GM23338 (cell line): ENCODE data around the gene TPT1. TPM values are rescaled to one million over a fixed set of nuclear protein-coding genes. Genes with fewer than 3 reads are reported as not detected.

Source experiments
- ATAC-seq: fragments of 200-7000 bp; cut with Tn5 transposase; 3 replicates; pipeline ENCODE4 v1.9.1; 2020
- DNase-seq: peaks from one replicate; pipeline ENCODE4 v3.0.0-alpha.2; 2015; ENCODE audit warnings: low spot score
- H2AFZ ChIP-seq: fragments of 200-600 bp; sonication (generic); 2 replicates; pipeline ENCODE4 v1.8.0; 2016; ENCODE audit warnings: antibody characterized with exemption, mild to moderate bottlenecking, moderate library complexity
- H3F3A ChIP-seq: fragments of 200-600 bp; sonication (generic); replicated peaks from 2 replicates; pipeline ENCODE4 v1.8.0; 2017; ENCODE audit warnings: antibody characterized with exemption, mixed run types, low read depth
- H3K27ac ChIP-seq: fragments of 200-600 bp; sonication (generic); 2 replicates; pipeline ENCODE4 v1.6.1; 2016; ENCODE audit warnings: low read depth
- H3K27me3 ChIP-seq: fragments of 200-600 bp; sonication (generic); 2 replicates; pipeline ENCODE4 v1.8.0; 2016; ENCODE audit warnings: mild to moderate bottlenecking, mixed run types, moderate library complexity; ENCODE audit not compliant: insufficient read depth
- H3K36me3 ChIP-seq: fragments of 200-600 bp; sonication (generic); 2 replicates; pipeline ENCODE4 v1.8.0; 2016; ENCODE audit warnings: mild to moderate bottlenecking; ENCODE audit not compliant: insufficient read depth
- H3K4me1 ChIP-seq: fragments of 200-600 bp; sonication (generic); 2 replicates; pipeline ENCODE4 v1.8.0; 2016; ENCODE audit warnings: mild to moderate bottlenecking, moderate library complexity; ENCODE audit not compliant: insufficient read depth
- H3K4me2 ChIP-seq: fragments of 200-600 bp; sonication (generic); 2 replicates; pipeline ENCODE4 v1.7.1; 2017; ENCODE audit warnings: mixed run types
- H3K4me3 ChIP-seq: fragments of 200-600 bp; sonication (generic); 2 replicates; pipeline ENCODE4 v1.6.1; 2016; ENCODE audit warnings: mixed run types
- H3K79me2 ChIP-seq: fragments of 200-600 bp; sonication (generic); replicated peaks from 2 replicates; pipeline ENCODE4 v1.8.0; 2017; ENCODE audit warnings: mild to moderate bottlenecking; ENCODE audit not compliant: insufficient read depth
- H3K9me2 ChIP-seq: fragments of 200-600 bp; sonication (generic); 2 replicates; pipeline ENCODE4 v1.8.0; 2017; ENCODE audit not compliant: insufficient read depth
- H4K20me1 ChIP-seq: fragments of 200-600 bp; sonication (generic); replicated peaks from 2 replicates; pipeline ENCODE4 v1.8.0; 2017; ENCODE audit warnings: mild to moderate bottlenecking; ENCODE audit not compliant: insufficient read depth
- H3K27ac Mint-ChIP-seq: 2 replicates; pipeline ENCODE4 v1.8.0; 2020; ENCODE audit warnings: inconsistent platforms, mild to moderate bottlenecking, moderate library complexity, mixed read lengths
- H3K27me3 Mint-ChIP-seq: 3 replicates; pipeline ENCODE4 v1.8.0; 2022; ENCODE audit warnings: low read depth, mild to moderate bottlenecking, moderate library complexity, mixed read lengths, inconsistent platforms; ENCODE audit not compliant: insufficient read depth, poor library complexity
- H3K36me3 Mint-ChIP-seq: 3 replicates; pipeline ENCODE4 v1.8.0; 2021; ENCODE audit warnings: low read depth, mild to moderate bottlenecking, inconsistent platforms, moderate library complexity, mixed read lengths
- H3K4me1 Mint-ChIP-seq: 3 replicates; pipeline ENCODE4 v1.8.0; 2020; ENCODE audit warnings: mild to moderate bottlenecking, inconsistent platforms, mixed read lengths
- H3K4me3 Mint-ChIP-seq: 3 replicates; pipeline ENCODE4 v1.8.0; 2021; ENCODE audit warnings: moderate library complexity, mild to moderate bottlenecking, inconsistent platforms, mixed read lengths
- H3K9me3 Mint-ChIP-seq: 3 replicates; pipeline ENCODE4 v1.8.0; 2020; ENCODE audit warnings: moderate library complexity, mild to moderate bottlenecking, inconsistent platforms, mixed read lengths
- EZH2phosphoT487 ChIP-seq: fragments of 200-600 bp; sonication (generic); IDR thresholded peaks from one replicate; pipeline ENCODE4 v1.8.1; 2018; ENCODE audit warnings: antibody characterized with exemption; ENCODE audit not compliant: unreplicated experiment
- JUNB ChIP-seq: IDR thresholded peaks from one replicate; pipeline ENCODE4 v1.6.1; 2016; ENCODE audit warnings: antibody characterized with exemption; ENCODE audit not compliant: unreplicated experiment
- NANOG ChIP-seq: IDR thresholded peaks from 2 replicates; pipeline ENCODE4 v1.6.1; 2016; ENCODE audit warnings: antibody characterized with exemption, borderline replicate concordance
- POLR2AphosphoS5 ChIP-seq: IDR thresholded peaks from 2 replicates; pipeline ENCODE4 v1.6.1; 2016; ENCODE audit warnings: antibody characterized with exemption, low read depth
- STAT1 ChIP-seq: IDR thresholded peaks from one replicate; pipeline ENCODE4 v1.6.1; 2016; ENCODE audit warnings: antibody characterized with exemption; ENCODE audit not compliant: unreplicated experiment
- ZNF114 ChIP-seq: fragments of 250-450 bp; sonication (Bioruptor Pico); IDR thresholded peaks from 2 replicates; pipeline ENCODE4 v1.5.0; 2020; ENCODE audit warnings: mild to moderate bottlenecking, moderate library complexity
- ZNF331 ChIP-seq: fragments of 250-450 bp; sonication (Bioruptor Pico); IDR thresholded peaks from 2 replicates; pipeline ENCODE4 v1.5.0; 2020; ENCODE audit warnings: low read depth, mild to moderate bottlenecking, moderate library complexity
- polyA plus RNA-seq: library from polyadenylated mRNA; unstranded; fragments of >200 nt; fragmentation: Nextera tagmentation; extraction: Ambion mirVana; gene quantifications from 2 replicates; pipeline ENCODE4 v1.2.1, GENCODE V29; 2016
- total RNA-seq: library from RNA; depleted of rRNA; stranded (reverse); fragments of >200 nt; shearing (Covaris generic); gene quantifications from 2 replicates; pipeline ENCODE4 v1.2.3, GENCODE V29; 2014
- TF ChIP-seq, protein P1 (sequence below), 2 experiments: fragments of 200-600 bp in 1 of 2; sonication (generic) in 1 of 2; conservative IDR thresholded peaks; 2 replicates each; pipeline versions ENCODE4 v1.5.1 to v1.6.1; 2016 to 2017; ENCODE audit warnings: antibody characterized with exemption in 2 of 2, low read depth in 2 of 2, mild to moderate bottlenecking in 2 of 2, moderate library complexity in 1 of 2
- TF ChIP-seq, protein P2 (sequence below): IDR thresholded peaks from one replicate; pipeline ENCODE4 v1.6.1; 2018; ENCODE audit warnings: antibody characterized with exemption; ENCODE audit not compliant: unreplicated experiment
- TF ChIP-seq, protein P3 (sequence below): IDR thresholded peaks from 2 replicates; pipeline ENCODE4 v1.6.1; 2016; ENCODE audit warnings: antibody characterized with exemption
- TF ChIP-seq, protein P4 (sequence below): fragments of 250-450 bp; sonication (Bioruptor Pico); IDR thresholded peaks from 2 replicates; pipeline ENCODE4 v1.5.0; 2020; ENCODE audit warnings: mild to moderate bottlenecking, moderate library complexity

TPT1 gene
- total and polyA plus RNA-seq, 2 experiments from 2014 or later: 1,385 to 2,519 TPM

DNA sequence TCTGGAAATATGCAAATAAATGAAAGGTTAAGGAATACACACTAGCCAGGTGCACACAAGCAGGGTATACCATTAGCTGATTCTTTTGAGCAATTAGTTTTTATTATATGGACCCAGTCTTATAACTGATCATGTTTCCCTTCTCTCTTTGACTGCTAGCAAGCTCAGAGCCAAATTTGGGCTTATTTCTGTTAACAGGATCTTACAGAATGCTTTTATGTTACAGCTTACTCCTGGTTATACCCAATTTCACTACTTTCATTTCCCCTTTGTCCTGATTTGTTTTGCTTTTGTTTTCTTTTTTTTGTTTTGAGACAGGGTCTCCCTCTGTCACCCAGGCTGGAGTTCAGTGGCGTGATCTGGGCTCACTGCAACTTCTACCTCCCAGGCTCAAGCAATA is 12.9 kb upstream of the TPT1 start:
- Histone ChIP-seq H3K27ac (no peak overlapping the region), H3K4me2 (no peak overlapping the region), H3K4me3 (no peak overlapping the region), H3K27me3 (no peaks in the 10 kb centered on the region), H3F3A (no peaks in the 10 kb centered on the region; the same call in 1 of the 2 replicates), H4K20me1 (no peaks in the 10 kb centered on the region), H3K9me2 (no peaks in the 10 kb centered on the region), H3K79me2 (no peaks in the 10 kb centered on the region), H2AFZ (no peak overlapping the region), H3K4me1 (no peaks in the 10 kb centered on the region), H3K36me3 (peaks cover 4% of the 10 kb centered on the region; the same call in 1 of the 2 replicates)
- ATAC-seq (no peak), DNase-seq (no peak)
- Mint-ChIP-seq H3K27ac (no peak overlapping the region), H3K27me3 (peaks cover 2% of the 10 kb centered on the region), H3K9me3 (no peaks in the 10 kb centered on the region), H3K4me1 (no peaks in the 10 kb centered on the region), H3K36me3 (peaks cover 27% of the 10 kb centered on the region), H3K4me3 (no peak overlapping the region)
- TF ChIP-seq, protein P1, sequence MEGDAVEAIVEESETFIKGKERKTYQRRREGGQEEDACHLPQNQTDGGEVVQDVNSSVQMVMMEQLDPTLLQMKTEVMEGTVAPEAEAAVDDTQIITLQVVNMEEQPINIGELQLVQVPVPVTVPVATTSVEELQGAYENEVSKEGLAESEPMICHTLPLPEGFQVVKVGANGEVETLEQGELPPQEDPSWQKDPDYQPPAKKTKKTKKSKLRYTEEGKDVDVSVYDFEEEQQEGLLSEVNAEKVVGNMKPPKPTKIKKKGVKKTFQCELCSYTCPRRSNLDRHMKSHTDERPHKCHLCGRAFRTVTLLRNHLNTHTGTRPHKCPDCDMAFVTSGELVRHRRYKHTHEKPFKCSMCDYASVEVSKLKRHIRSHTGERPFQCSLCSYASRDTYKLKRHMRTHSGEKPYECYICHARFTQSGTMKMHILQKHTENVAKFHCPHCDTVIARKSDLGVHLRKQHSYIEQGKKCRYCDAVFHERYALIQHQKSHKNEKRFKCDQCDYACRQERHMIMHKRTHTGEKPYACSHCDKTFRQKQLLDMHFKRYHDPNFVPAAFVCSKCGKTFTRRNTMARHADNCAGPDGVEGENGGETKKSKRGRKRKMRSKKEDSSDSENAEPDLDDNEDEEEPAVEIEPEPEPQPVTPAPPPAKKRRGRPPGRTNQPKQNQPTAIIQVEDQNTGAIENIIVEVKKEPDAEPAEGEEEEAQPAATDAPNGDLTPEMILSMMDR (conservative IDR thresholded peaks at IDR 0.05; ENCODE audit: low read depth in 2 of 2): no peak
- TF ChIP-seq NANOG: no peak
- no peak for TF ChIP-seq EZH2phosphoT487
- TF ChIP-seq, protein P2, sequence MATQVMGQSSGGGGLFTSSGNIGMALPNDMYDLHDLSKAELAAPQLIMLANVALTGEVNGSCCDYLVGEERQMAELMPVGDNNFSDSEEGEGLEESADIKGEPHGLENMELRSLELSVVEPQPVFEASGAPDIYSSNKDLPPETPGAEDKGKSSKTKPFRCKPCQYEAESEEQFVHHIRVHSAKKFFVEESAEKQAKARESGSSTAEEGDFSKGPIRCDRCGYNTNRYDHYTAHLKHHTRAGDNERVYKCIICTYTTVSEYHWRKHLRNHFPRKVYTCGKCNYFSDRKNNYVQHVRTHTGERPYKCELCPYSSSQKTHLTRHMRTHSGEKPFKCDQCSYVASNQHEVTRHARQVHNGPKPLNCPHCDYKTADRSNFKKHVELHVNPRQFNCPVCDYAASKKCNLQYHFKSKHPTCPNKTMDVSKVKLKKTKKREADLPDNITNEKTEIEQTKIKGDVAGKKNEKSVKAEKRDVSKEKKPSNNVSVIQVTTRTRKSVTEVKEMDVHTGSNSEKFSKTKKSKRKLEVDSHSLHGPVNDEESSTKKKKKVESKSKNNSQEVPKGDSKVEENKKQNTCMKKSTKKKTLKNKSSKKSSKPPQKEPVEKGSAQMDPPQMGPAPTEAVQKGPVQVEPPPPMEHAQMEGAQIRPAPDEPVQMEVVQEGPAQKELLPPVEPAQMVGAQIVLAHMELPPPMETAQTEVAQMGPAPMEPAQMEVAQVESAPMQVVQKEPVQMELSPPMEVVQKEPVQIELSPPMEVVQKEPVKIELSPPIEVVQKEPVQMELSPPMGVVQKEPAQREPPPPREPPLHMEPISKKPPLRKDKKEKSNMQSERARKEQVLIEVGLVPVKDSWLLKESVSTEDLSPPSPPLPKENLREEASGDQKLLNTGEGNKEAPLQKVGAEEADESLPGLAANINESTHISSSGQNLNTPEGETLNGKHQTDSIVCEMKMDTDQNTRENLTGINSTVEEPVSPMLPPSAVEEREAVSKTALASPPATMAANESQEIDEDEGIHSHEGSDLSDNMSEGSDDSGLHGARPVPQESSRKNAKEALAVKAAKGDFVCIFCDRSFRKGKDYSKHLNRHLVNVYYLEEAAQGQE: no peak
- TF ChIP-seq STAT1: no peak
- no peak for TF ChIP-seq POLR2AphosphoS5
- no peak for TF ChIP-seq ZNF331 (CRISPR knock-in tag)
- TF ChIP-seq ZNF114 (CRISPR knock-in tag): no peak
- TF ChIP-seq, protein P3, sequence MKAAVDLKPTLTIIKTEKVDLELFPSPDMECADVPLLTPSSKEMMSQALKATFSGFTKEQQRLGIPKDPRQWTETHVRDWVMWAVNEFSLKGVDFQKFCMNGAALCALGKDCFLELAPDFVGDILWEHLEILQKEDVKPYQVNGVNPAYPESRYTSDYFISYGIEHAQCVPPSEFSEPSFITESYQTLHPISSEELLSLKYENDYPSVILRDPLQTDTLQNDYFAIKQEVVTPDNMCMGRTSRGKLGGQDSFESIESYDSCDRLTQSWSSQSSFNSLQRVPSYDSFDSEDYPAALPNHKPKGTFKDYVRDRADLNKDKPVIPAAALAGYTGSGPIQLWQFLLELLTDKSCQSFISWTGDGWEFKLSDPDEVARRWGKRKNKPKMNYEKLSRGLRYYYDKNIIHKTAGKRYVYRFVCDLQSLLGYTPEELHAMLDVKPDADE: no peak
- TF ChIP-seq JUNB: no peak
- TF ChIP-seq, protein P4, sequence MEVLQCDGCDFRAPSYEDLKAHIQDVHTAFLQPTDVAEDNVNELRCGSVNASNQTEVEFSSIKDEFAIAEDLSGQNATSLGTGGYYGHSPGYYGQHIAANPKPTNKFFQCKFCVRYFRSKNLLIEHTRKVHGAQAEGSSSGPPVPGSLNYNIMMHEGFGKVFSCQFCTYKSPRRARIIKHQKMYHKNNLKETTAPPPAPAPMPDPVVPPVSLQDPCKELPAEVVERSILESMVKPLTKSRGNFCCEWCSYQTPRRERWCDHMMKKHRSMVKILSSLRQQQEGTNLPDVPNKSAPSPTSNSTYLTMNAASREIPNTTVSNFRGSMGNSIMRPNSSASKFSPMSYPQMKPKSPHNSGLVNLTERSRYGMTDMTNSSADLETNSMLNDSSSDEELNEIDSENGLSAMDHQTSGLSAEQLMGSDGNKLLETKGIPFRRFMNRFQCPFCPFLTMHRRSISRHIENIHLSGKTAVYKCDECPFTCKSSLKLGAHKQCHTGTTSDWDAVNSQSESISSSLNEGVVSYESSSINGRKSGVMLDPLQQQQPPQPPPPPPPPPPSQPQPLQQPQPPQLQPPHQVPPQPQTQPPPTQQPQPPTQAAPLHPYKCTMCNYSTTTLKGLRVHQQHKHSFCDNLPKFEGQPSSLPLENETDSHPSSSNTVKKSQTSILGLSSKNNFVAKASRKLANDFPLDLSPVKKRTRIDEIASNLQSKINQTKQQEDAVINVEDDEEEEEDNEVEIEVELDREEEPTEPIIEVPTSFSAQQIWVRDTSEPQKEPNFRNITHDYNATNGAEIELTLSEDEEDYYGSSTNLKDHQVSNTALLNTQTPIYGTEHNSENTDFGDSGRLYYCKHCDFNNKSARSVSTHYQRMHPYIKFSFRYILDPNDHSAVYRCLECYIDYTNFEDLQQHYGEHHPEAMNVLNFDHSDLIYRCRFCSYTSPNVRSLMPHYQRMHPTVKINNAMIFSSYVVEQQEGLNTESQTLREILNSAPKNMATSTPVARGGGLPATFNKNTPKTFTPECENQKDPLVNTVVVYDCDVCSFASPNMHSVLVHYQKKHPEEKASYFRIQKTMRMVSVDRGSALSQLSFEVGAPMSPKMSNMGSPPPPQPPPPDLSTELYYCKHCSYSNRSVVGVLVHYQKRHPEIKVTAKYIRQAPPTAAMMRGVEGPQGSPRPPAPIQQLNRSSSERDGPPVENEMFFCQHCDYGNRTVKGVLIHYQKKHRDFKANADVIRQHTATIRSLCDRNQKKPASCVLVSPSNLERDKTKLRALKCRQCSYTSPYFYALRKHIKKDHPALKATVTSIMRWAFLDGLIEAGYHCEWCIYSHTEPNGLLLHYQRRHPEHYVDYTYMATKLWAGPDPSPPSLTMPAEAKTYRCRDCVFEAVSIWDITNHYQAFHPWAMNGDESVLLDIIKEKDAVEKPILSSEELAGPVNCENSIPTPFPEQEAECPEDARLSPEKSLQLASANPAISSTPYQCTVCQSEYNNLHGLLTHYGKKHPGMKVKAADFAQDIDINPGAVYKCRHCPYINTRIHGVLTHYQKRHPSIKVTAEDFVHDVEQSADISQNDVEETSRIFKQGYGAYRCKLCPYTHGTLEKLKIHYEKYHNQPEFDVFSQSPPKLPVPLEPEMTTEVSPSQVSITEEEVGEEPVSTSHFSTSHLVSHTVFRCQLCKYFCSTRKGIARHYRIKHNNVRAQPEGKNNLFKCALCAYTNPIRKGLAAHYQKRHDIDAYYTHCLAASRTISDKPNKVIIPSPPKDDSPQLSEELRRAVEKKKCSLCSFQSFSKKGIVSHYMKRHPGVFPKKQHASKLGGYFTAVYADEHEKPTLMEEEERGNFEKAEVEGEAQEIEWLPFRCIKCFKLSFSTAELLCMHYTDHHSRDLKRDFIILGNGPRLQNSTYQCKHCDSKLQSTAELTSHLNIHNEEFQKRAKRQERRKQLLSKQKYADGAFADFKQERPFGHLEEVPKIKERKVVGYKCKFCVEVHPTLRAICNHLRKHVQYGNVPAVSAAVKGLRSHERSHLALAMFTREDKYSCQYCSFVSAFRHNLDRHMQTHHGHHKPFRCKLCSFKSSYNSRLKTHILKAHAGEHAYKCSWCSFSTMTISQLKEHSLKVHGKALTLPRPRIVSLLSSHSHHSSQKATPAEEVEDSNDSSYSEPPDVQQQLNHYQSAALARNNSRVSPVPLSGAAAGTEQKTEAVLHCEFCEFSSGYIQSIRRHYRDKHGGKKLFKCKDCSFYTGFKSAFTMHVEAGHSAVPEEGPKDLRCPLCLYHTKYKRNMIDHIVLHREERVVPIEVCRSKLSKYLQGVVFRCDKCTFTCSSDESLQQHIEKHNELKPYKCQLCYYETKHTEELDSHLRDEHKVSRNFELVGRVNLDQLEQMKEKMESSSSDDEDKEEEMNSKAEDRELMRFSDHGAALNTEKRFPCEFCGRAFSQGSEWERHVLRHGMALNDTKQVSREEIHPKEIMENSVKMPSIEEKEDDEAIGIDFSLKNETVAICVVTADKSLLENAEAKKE (CRISPR knock-in tag): no peak
